ACHN (cell line): Measurements from ENCODE around the gene NELFE.
"Not testable (repeated sequence)": the region's sequence is repeated elsewhere in the genome, so short reads cannot be mapped to it uniquely, and the experiment has no call there.

Source experiments
- DNase-seq: peaks from one replicate; pipeline ENCODE4 v3.0.0-alpha.2; 2015
- in situ Hi-C: cut with HindIII; loops from 2 replicates; pipeline ENCODE4 v1.10.0; 2017; ENCODE audit warnings: low sequenced_read_pairs, low pct_ligation_motif_present, low pct_unique_long_range_greater_than_20kb

Gene NELFE

GRCh38 chr6:31977816-31978431 lies 19.2 kb upstream of the NELFE start:
- no peak for DNase-seq
- in situ Hi-C loops, result no loop called here

DNA sequence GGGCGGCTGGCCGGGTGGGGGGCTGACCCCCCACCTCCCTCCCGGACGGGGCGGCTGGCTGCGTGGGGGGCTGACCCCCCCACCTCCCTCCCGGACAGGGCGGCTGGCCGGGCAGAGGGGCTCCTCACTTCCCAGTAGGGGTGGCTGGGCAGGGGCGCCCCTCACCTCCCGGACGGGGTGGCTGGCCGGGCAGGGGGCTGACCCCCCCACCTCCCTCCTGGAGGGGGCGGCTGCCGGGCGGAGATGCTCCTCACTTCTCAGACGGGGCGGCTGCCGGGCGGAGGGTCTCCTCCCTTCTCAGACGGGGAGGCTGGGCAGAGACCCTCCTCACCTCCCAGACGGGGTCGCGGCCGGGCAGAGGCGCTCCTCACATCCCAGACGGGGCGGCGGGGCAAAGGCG lies 17.3 kb upstream of the NELFE start:
- in situ Hi-C loops, DNase-seq: not testable (repeated sequence)

DNA sequence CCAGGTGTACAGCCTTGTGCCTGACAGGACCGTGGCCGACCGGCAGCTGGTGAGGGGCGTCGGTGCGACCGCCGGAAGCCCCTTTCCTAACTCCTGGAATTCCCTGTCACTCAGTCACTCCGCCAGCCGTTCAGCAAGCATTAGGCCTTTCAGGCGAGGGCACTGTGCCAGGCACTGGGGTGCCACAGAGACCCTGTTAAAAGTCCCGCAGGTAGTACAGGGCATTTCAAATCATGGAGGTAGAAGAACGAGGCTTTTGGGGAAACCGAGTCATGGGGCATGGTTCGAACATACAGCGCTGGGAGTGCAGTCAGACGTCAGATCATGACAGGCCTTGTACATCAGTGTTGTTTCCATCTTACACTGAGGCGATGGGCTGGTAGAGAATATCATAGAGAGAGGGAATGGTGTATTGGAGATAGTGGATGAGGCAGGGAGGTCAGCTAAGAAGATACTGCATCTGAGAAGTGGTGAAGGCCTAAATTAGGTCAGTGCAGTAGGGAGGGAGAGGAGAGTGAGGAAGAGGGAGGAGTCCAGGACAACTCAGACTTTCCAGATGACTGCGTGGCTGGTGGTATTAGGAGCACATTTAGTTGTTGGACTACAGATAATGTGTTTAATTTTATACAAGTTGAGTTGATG lies 14.1 kb upstream of the NELFE start:
- in situ Hi-C loops, result no loop called here

GRCh38 chr6:31971993-31972708 lies 13.4 kb upstream of the NELFE start, which contains the start of gene DXO:
Gene DXO (minus strand): TSS chr6:31972138. CDS start chr6:31971675, 463 bp downstream.
- in situ Hi-C loops, result no loop called here
- peak; percentile 94 for DNase-seq

More for the DNA sequence above, 14.1 kb upstream of the NELFE start:
- DNase-seq, result peak; percentile 15

- DNase-seq, result no peak
- in situ Hi-C loops, result no loop called here
Measured at GRCh38 chr6:31971279-31971992, 12.7 kb upstream of the NELFE start.

DNA sequence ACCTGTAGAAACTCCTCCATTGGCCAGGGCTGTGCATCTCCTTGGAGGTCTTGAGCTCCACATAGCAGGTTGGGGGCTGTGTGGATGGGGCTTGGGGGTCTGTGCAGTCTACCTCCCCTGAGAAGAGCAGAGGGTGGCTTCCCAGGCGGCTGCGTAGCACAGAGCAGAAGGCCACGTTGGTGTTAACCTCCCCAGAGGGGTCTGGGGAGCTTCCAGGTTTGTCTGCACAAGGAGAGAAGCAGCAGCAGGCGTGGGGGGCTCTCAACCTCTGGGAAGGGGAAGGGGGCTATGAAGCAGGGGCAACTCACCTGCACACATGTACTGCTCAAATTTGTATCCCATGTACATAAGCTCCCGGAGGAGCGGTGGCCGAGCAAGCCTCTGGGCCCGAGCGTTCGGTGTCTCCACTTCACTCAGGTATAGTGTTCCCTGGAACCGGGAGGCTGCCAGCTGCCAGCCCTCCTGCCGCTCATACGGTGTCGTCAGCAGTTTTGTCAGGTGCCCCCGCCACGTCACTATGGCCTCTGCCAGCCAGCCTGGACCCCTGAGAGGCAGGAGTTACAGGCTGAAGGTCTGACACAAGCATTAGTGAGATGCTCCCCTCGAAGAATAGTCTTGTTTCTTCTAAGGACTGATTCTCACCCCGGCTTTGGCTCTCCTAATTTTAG lies 12.0 kb upstream of the NELFE start:
- in situ Hi-C loops, result no loop called here
- DNase-seq, result no peak

- in situ Hi-C loops, result no loop called here
Measured at GRCh38 chr6:31969712-31970603, 11.2 kb upstream of the NELFE start.

DNA sequence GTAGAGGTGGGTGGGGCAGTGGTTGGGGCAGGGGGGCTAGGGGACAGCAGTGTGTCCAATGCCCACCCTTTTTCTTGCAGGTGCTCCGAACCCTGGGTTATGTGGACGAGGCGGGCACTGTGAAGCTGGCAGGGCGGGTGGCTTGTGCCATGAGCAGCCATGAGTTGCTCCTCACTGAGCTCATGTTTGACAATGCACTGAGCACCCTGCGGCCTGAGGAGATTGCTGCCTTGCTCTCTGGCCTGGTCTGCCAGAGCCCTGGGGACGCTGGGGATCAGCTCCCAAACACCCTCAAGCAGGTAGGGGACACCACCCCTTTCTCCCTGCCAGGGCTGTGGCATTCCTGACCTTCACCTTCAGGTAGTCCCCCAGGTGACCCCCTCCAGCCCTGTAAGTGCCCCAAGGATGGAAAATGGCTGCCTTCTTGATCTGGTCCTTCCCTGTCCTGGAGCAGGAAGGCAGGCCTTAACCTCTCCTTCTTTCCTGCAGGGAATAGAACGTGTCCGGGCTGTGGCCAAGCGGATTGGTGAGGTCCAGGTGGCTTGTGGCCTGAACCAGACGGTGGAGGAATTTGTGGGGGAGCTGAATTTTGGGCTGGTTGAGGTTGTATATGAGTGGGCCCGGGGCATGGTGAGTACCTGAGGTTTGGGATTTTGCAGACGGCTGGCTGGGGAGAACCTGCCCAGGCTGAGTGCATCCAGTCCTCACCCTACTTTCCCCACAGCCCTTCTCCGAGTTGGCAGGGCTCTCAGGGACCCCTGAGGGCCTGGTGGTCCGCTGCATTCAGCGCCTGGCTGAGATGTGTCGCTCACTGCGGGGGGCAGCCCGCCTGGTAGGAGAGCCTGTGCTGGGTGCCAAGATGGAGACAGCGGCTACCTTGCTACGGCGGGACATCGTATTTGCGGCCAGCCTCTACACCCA lies 10.3 kb upstream of the NELFE start:
- in situ Hi-C loops, result no loop called here
- DNase-seq, result no peak

More at GRCh38 chr6:31969712-31970603, 11.2 kb upstream of the NELFE start:
- peak; percentile 26 for DNase-seq

- in situ Hi-C loops, result no loop called here
- DNase-seq, result no peak
Measured at GRCh38 chr6:31968326-31968725, 9.6 kb upstream of the NELFE start.

GRCh38 chr6:31967926-31968320 lies 9.2 kb upstream of the NELFE start:
- DNase-seq, result no peak
- in situ Hi-C loops, result no loop called here

DNA sequence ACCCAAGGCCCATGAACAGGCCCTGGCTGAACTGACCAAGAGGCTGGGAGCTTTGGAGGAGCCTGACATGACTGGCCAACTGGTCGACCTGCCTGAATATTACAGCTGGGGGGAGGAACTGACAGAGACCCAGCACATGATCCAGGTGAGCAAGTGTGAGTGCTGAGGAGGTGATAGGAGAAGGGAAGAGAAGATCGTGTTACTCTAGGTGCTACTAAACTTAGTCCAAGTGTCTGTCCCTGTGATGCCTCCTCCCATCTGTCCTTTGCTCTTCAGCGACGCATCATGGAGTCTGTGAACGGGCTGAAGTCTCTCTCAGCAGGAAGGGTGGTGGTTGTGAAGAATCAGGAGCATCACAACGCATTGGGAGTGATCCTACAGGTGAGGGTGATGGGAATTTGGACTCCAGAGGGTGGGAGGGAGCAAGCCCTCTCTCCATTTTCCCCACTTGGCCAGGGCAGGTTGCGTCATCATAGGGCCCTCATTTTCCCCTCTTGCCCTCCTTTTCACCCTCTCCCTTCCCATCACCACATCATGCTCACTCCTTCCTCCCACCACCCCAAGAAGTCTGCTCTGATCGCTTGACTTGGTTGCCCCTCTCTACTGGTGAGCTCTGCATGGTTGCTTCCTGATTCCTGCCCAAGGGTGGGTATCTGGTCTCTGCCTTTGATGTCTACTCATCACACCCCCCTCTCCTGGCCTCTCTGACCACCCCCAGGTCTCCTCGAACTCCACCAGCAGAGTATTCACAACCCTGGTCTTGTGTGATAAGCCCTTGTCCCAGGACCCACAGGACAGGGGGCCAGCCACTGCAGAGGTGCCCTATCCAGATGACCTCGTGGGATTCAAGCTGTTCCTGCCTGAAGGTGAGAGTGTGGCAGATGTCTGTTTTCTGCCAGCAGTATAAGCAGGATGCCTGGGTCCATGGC lies 8.5 kb upstream of the NELFE start:
- in situ Hi-C loops, result no loop called here
- no peak for DNase-seq

GRCh38 chr6:31966506-31966905 lies 7.7 kb upstream of the NELFE start:
- in situ Hi-C loops, result no loop called here
- DNase-seq, result no peak

DNA sequence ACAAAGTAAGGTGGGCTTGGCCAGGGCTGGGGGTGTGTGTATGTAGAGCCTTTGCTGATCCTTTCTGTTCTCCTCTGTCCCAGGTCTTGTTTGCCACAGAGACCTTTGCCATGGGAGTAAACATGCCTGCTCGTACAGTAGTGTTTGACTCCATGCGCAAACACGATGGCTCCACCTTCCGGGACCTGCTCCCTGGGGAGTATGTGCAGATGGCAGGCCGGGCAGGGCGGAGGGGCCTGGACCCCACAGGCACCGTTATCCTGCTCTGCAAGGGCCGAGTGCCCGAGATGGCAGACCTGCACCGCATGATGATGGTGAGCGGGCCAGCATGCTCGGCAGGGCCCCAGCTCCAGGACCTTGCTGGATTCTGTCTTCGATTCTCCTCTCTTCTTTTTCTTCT lies 6.9 kb upstream of the NELFE start:
- no peak for DNase-seq
- in situ Hi-C loops, result no loop called here

- in situ Hi-C loops, result no loop called here
- DNase-seq, result no peak
Measured at GRCh38 chr6:31963921-31964320, 5.2 kb upstream of the NELFE start.

DNA sequence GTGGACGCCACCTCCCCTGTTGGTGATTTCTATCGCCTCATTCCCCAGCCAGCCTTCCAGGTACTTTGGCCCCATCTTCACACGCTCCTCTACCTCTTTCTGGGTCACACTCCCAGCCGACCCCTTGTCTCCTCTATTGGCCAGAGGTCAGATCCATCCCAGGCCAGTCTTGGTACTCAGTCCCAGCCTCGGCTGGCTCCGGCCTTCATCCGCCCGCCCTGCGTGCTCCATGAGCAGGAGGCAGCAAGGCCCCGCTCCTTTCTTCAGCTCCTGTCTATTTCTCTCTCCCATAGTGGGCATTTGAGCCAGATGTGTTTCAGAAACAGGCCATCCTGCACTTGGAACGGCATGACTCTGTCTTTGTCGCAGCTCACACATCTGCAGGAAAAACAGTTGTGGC lies 2.8 kb upstream of the NELFE start:
- in situ Hi-C loops, result no loop called here
- DNase-seq, result no peak

- in situ Hi-C loops, result no loop called here
Measured at GRCh38 chr6:31958412-31958740, 395 bp downstream of the NELFE start.

More at GRCh38 chr6:31958412-31958740, 395 bp downstream of the NELFE start:
- DNase-seq, result no peak
